Vagina (tissue), 2 donors: ENCODE data around the gene DPF3. TPM values are rescaled to one million over a fixed set of nuclear protein-coding genes. Genes with fewer than 3 reads are reported as not detected.

Source experiments
- DNase-seq, 2 donors: peaks; one replicate each; pipeline ENCODE4 v3.0.0-alpha.2; 2017; ENCODE audit errors: extremely low spot score in 2 of 2
- H3K27ac ChIP-seq: fragments of 200-600 bp; sonication (generic); one replicate; pipeline ENCODE4 v1.5.1; 2019
- H3K27me3 ChIP-seq: fragments of 200-600 bp; sonication (generic); one replicate; pipeline ENCODE4 v1.5.1; 2019
- H3K36me3 ChIP-seq, 2 donors: fragments of 200-600 bp; sonication (generic); one replicate each; pipeline ENCODE4 v1.5.1; 2017 to 2019
- H3K4me1 ChIP-seq: fragments of 200-600 bp; sonication (generic); one replicate; pipeline ENCODE4 v1.5.1; 2019
- H3K4me3 ChIP-seq, 2 donors: fragments of 200-600 bp; sonication (generic); 1 replicate in 1 of 2; 2 replicates in 1 of 2; pipeline ENCODE4 v1.5.1; 2016 to 2019
- H3K9me3 ChIP-seq: fragments of 200-600 bp; sonication (generic); one replicate; pipeline ENCODE4 v1.5.1; 2019
- POLR2A ChIP-seq, 2 donors: fragments of 450-650 bp; IDR thresholded peaks; one replicate each; pipeline ENCODE4 v1.6.1; 2017; ENCODE audit warnings: antibody characterized with exemption in 2 of 2, mild to moderate bottlenecking in 2 of 2, moderate library complexity in 2 of 2
- POLR2AphosphoS5 ChIP-seq, 2 donors: sonication (generic); formaldehyde crosslinking; IDR thresholded peaks; one replicate each; pipeline ENCODE4 v1.9.0; 2017; ENCODE audit warnings: antibody characterized with exemption in 2 of 2, mild to moderate bottlenecking in 2 of 2, low read depth in 1 of 2; ENCODE audit not compliant: insufficient read depth in 1 of 2
- intact Hi-C: fragments of 100-400 bp; cut with DNase I; formaldehyde crosslinking; loops from one replicate; pipeline ENCODE4 v1.15.1; 2023
- total RNA-seq: library from RNA; depleted of rRNA; stranded (reverse); fragments of >200 nt; gene quantifications from one replicate; pipeline ENCODE4 v1.2.3, GENCODE V29; 2016
- TF ChIP-seq, protein P1 (sequence below), 3 experiments: fragments of 450-650 bp in 2 of 3; fragments of 200-600 bp in 1 of 3; sonication (generic) in 1 of 3; IDR thresholded peaks; one replicate each; pipeline ENCODE4 v1.5.1; 2017 to 2019; ENCODE audit warnings: antibody characterized with exemption in 3 of 3, mild to moderate bottlenecking in 2 of 3, moderate library complexity in 2 of 3

DPF3 gene
- total RNA-seq, 1 donor from 2014 or later, result not detected

DNA sequence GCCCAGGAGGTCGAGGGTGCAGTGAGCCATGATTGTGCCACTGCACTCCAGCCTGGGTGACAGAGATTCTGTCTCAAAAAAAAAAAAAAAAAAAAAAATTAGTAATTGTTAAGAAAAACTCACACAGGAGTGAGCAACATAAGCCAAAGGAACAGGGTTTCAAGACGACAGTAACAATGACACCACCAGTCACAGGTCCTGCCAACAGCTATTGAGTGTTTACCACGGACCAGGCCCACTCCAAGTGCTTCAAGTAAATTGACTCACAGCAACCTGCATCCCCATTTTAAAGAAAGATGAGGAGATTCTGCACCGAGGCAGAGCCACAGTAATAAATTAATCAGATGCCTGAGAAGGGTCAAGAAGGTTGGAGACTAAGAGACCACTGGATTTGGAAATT, 194.5 kb downstream of the DPF3 start:
- Histone ChIP-seq H3K4me3 (no peak overlapping the region), H3K27me3 (no peaks in the 10 kb centered on the region), H3K4me1 (no peaks in the 10 kb centered on the region), H3K27ac (no peak overlapping the region), H3K9me3 (no peaks in the 10 kb centered on the region), H3K36me3 (no peaks in the 10 kb centered on the region)
- DNase-seq, result no peak
- intact Hi-C loops, result no loop called here
- no peak for TF ChIP-seq POLR2A (IDR thresholded peaks at IDR 0.05)
- TF ChIP-seq, protein P1, sequence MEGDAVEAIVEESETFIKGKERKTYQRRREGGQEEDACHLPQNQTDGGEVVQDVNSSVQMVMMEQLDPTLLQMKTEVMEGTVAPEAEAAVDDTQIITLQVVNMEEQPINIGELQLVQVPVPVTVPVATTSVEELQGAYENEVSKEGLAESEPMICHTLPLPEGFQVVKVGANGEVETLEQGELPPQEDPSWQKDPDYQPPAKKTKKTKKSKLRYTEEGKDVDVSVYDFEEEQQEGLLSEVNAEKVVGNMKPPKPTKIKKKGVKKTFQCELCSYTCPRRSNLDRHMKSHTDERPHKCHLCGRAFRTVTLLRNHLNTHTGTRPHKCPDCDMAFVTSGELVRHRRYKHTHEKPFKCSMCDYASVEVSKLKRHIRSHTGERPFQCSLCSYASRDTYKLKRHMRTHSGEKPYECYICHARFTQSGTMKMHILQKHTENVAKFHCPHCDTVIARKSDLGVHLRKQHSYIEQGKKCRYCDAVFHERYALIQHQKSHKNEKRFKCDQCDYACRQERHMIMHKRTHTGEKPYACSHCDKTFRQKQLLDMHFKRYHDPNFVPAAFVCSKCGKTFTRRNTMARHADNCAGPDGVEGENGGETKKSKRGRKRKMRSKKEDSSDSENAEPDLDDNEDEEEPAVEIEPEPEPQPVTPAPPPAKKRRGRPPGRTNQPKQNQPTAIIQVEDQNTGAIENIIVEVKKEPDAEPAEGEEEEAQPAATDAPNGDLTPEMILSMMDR (IDR thresholded peaks at IDR 0.05), result no peak
- TF ChIP-seq POLR2AphosphoS5 (IDR thresholded peaks at IDR 0.05; ENCODE audit: insufficient read depth in 1 of 2, low read depth in 1 of 2), result no peak

DNA sequence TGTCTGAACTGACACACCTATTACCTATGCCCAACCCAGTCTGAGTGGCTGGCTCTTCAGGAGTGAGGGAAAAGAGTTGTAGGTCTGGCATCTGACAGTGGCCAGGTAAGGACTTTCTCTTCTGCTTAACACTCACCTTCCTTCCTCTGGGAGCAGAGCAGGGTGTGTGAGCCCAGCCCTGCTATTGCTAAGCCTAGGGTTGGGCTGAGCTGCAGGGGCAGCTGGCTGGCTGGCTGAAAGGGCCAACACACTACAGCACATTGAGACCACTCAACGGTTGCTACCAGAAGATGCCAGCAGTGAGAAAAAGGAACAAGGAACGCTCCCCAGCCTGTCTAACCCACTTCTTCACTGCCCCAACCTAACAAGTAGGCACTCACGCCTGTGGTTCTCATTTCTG, 201.2 kb downstream of the DPF3 start:
- DNase-seq, result no peak
- no peak overlapping the region for H3K4me3 ChIP-seq
- H3K4me1 ChIP-seq, result no peaks in the 10 kb centered on the region
- H3K9me3 ChIP-seq, result no peaks in the 10 kb centered on the region
- TF ChIP-seq POLR2A (IDR thresholded peaks at IDR 0.05) (no peak), POLR2AphosphoS5 (IDR thresholded peaks at IDR 0.05; ENCODE audit: insufficient read depth in 1 of 2, low read depth in 1 of 2) (no peak)
- TF ChIP-seq, protein P1 (IDR thresholded peaks at IDR 0.05), result no peak
- H3K36me3 ChIP-seq, result no peaks in the 10 kb centered on the region
- H3K27me3 ChIP-seq, result no peaks in the 10 kb centered on the region
- intact Hi-C loops, result no loop called here
- H3K27ac ChIP-seq, result no peak overlapping the region

DNA sequence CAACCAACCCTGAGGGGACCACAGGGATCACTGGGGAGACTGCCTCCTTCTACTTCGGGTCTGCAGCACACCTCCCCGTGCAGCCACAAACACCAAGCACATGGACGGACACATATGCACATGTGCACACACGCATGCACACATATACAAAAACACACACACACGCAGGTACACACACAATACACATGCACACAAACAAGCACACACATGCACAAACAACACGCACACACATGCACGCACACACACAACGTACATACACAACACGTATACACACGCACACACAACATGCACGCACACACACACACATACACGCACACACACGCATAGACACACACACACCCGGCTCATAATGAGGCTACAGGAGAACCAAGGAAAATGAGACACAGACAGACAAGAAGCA, 203.6 kb downstream of the DPF3 start:
- intact Hi-C loops, result no loop called here
- no peak for DNase-seq
- H3K9me3 ChIP-seq, result no peaks in the 10 kb centered on the region
- no peaks in the 10 kb centered on the region for H3K27me3 ChIP-seq
- H3K4me3 ChIP-seq, result no peak overlapping the region
- no peak for TF ChIP-seq POLR2A (IDR thresholded peaks at IDR 0.05)
- no peak for TF ChIP-seq POLR2AphosphoS5 (IDR thresholded peaks at IDR 0.05; ENCODE audit: insufficient read depth in 1 of 2, low read depth in 1 of 2)
- TF ChIP-seq, protein P1 (IDR thresholded peaks at IDR 0.05), result no peak
- H3K27ac ChIP-seq, result no peak overlapping the region
- no peaks in the 10 kb centered on the region for H3K36me3 ChIP-seq
- no peaks in the 10 kb centered on the region for H3K4me1 ChIP-seq

DNA sequence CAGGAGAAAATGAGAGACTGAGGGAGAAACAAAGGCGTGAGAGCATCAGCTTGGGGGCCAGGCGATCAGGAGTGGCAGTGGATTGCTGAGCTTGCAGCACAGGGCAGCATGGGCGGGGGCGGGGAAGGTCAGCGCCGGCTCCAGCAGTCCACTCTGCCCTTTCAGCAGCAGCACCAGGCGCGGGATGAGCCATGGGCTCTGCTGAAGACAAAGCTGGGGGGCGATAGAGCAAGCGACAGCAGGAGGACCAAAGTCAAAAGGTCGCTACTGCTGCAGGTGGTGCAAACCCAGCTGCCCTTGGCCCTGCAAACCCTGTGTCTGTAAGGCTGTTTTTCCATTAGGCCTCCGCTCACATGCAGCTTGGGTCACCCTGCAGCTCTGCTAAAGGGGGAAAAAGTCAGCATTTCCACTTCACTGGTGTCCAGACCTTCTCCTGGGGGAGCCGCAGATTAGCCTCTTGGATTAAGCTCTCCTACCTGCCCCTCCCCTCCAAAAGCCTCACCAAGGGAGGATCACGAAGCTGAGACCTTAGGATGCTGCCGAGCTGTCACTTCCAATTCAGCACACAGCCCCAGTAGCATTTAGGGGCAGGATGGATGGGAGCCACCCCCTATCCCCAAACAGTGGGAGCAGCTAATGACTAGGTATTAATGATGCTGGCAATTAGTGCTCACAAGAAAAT, 204.8 kb downstream of the DPF3 start:
- no peaks in the 10 kb centered on the region for H3K9me3 ChIP-seq
- H3K36me3 ChIP-seq, result no peaks in the 10 kb centered on the region
- TF ChIP-seq POLR2A (IDR thresholded peaks at IDR 0.05) (no peak), POLR2AphosphoS5 (IDR thresholded peaks at IDR 0.05; ENCODE audit: insufficient read depth in 1 of 2, low read depth in 1 of 2) (no peak)
- TF ChIP-seq, protein P1 (IDR thresholded peaks at IDR 0.05), result no peak
- intact Hi-C loops, result no loop called here
- no peak overlapping the region for H3K27ac ChIP-seq
- no peaks in the 10 kb centered on the region for H3K4me1 ChIP-seq
- DNase-seq, result no peak
- H3K27me3 ChIP-seq, result no peaks in the 10 kb centered on the region
- no peak overlapping the region for H3K4me3 ChIP-seq

DNA sequence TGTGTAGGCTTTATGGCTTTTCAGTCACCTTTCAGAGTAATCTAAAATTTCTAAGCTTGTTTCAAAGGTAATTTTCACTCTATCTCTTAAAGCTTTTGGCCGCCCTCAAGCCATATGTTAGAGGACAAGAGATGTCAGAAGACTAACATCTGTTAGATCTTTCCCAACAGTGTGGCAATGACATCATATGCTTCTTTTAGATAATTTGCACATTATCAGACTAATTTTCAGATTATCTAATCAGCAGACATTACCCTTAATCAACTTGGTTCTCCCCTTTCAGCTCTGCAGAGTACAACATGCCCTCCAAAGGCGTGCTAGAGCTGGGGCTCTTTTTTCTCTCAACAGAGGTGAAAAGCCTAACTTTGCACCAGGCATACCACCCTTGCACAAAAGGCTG, 207.1 kb downstream of the DPF3 start:
- Histone ChIP-seq H3K27me3 (no peaks in the 10 kb centered on the region), H3K4me1 (no peaks in the 10 kb centered on the region), H3K4me3 (no peak overlapping the region), H3K9me3 (no peaks in the 10 kb centered on the region), H3K36me3 (no peaks in the 10 kb centered on the region), H3K27ac (no peak overlapping the region)
- TF ChIP-seq, protein P1 (IDR thresholded peaks at IDR 0.05), result no peak
- no peak for TF ChIP-seq POLR2AphosphoS5 (IDR thresholded peaks at IDR 0.05; ENCODE audit: insufficient read depth in 1 of 2, low read depth in 1 of 2)
- TF ChIP-seq POLR2A (IDR thresholded peaks at IDR 0.05), result no peak
- intact Hi-C loops, result no loop called here
- no peak for DNase-seq
